ENCODE results near the gene EMX1. TPM values are rescaled to one million over a fixed set of nuclear protein-coding genes. Genes with fewer than 3 reads are reported as not detected.

Gene EMX1
- total and polyA plus RNA-seq, 9 donors: 0.20 to 1.1 (median 0.28) TPM; not detected in 5

- peaks cover 0 to 6% of the 10 kb centered on the region in 2 donors for H3K9me3 ChIP-seq
These were observed 8.6 kb upstream of the EMX1 start for GRCh38 chr2:72908741-72909140.

GRCh38 chr2:72911256-72911655 lies 6.1 kb upstream of the EMX1 start:
- H3K9me3 ChIP-seq: peaks cover 0 to 4% of the 10 kb centered on the region in 2 donors
- no peak overlapping the region for H3K27ac ChIP-seq
- no peak overlapping the region for H3K4me3 ChIP-seq
- DNase-seq: no peak
- H3K4me1 ChIP-seq (ENCODE audit: insufficient read depth): peaks cover 3% of the 10 kb centered on the region
- no peaks in the 10 kb centered on the region for H3K36me3 ChIP-seq
- H3K27me3 ChIP-seq: no peaks in the 10 kb centered on the region
- 46 to 74% (median 59%) methylated on average over 1 of the region's 1 CpG for WGBS, 3 donors
- TF ChIP-seq CTCF (IDR thresholded peaks at IDR 0.05) (no peak), POLR2A (IDR thresholded peaks at IDR 0.05) (no peak), EP300 (IDR thresholded peaks at IDR 0.05) (no peak)
- intact Hi-C loops (cut with DNase I): no loop called here

More at GRCh38 chr2:72908741-72909140, 8.6 kb upstream of the EMX1 start:
- TF ChIP-seq POLR2A (IDR thresholded peaks at IDR 0.05) (no peak), EP300 (IDR thresholded peaks at IDR 0.05) (no peak), CTCF (IDR thresholded peaks at IDR 0.05) (no peak)
- intact Hi-C loops (cut with DNase I): no loop called here
- no peaks in the 10 kb centered on the region for H3K4me1 ChIP-seq (ENCODE audit: insufficient read depth)
- H3K36me3 ChIP-seq: no peaks in the 10 kb centered on the region
- no peaks in the 10 kb centered on the region for H3K27me3 ChIP-seq
- WGBS, 3 donors: 78 to 80% (median 80%) methylated on average over 3 of the region's 3 CpGs
- no peak for DNase-seq
- no peak overlapping the region for H3K27ac ChIP-seq
- no peak overlapping the region for H3K4me3 ChIP-seq

- DNase-seq: no peak
- intact Hi-C loops (cut with DNase I): no loop called here
- Histone ChIP-seq H3K36me3 (no peaks in the 10 kb centered on the region), H3K4me3 (no peak overlapping the region), H3K27ac (no peak overlapping the region), H3K9me3 (peaks cover 0 to 3% of the 10 kb centered on the region in 2 donors), H3K27me3 (no peaks in the 10 kb centered on the region), H3K4me1 (ENCODE audit: insufficient read depth) (peaks cover 8% of the 10 kb centered on the region)
- TF ChIP-seq EP300 (IDR thresholded peaks at IDR 0.05) (no peak), CTCF (IDR thresholded peaks at IDR 0.05) (no peak), POLR2A (IDR thresholded peaks at IDR 0.05) (no peak)
- WGBS, 3 donors: 14 to 24% (median 20%) methylated on average over 7 of the region's 7 CpGs
These were observed 3.7 kb upstream of the EMX1 start for GRCh38 chr2:72913486-72914205.

- no peak for DNase-seq
- H3K4me3 ChIP-seq: no peak overlapping the region
- peaks cover 8% of the 10 kb centered on the region for H3K4me1 ChIP-seq (ENCODE audit: insufficient read depth)
- H3K27me3 ChIP-seq: no peaks in the 10 kb centered on the region
- TF ChIP-seq EP300 (IDR thresholded peaks at IDR 0.05): no peak
- TF ChIP-seq CTCF (IDR thresholded peaks at IDR 0.05): no peak
- no peak for TF ChIP-seq POLR2A (IDR thresholded peaks at IDR 0.05)
- H3K27ac ChIP-seq: no peak overlapping the region
- intact Hi-C loops (cut with DNase I): no loop called here
- 8 to 10% (median 9%) methylated on average over 7 of the region's 7 CpGs for WGBS, 3 donors
- peaks cover 0 to 3% of the 10 kb centered on the region in 2 donors for H3K9me3 ChIP-seq
- no peaks in the 10 kb centered on the region for H3K36me3 ChIP-seq
These were observed 3.1 kb upstream of the EMX1 start for GRCh38 chr2:72914206-72914559.

Data from ovary (tissue), 9 donors.